T-cell (primary cell): ENCODE data around the gene MINK1. TPM values are rescaled to one million over a fixed set of nuclear protein-coding genes. Genes with fewer than 3 reads are reported as not detected.

Source experiments
- ATAC-seq, 4 experiments: fragments of 200-7000 bp in 3 of 4; fragments of 150-1000 bp in 1 of 4; cut with Tn5 transposase; replicated peaks in 1 of 4; 1 replicate in 3 of 4; 2 replicates in 1 of 4; pipeline ENCODE4 v1.10.0; 2021; ENCODE audit warnings: moderate library complexity in 3 of 4, mild to moderate bottlenecking in 2 of 4, moderate number of reproducible peaks in 1 of 4
- CTCF ChIA-PET, 2 donors: fragments of 300-600 bp; sonication (Branson Sonifier 250); formaldehyde crosslinking; loops; one replicate each; lab custom pipeline; 2022; ENCODE audit warnings: antibody characterized with exemption in 2 of 2; lab: Charles Lee
- POLR2A ChIA-PET, 2 donors: fragments of 300-600 bp; sonication (Branson Sonifier 250); formaldehyde crosslinking; loops; one replicate each; lab custom pipeline; 2022; ENCODE audit warnings: antibody characterized with exemption in 2 of 2; lab: Charles Lee
- DNase-seq, 35 experiments: peaks; one replicate each; pipeline versions ENCODE4 v3.0.0 to v3.0.0-alpha.2; 2013 to 2023
- H3K27ac ChIP-seq: one replicate; pipeline ENCODE4 v1.5.1; 2013; ENCODE audit warnings: low read length
- H3K27me3 ChIP-seq, 2 experiments: replicated peaks in 1 of 2; 1 replicate in 1 of 2; 2 replicates in 1 of 2; pipeline versions ENCODE4 v1.6.1 to v1.7.0; 2013; ENCODE audit warnings: low read length in 1 of 2, mixed read lengths in 1 of 2; ENCODE audit not compliant: control insufficient read depth in 2 of 2, insufficient read depth in 2 of 2; ENCODE audit errors: extremely low read depth in 1 of 2
- H3K36me3 ChIP-seq, 2 donors: 1 replicate in 1 of 2; 2 replicates in 1 of 2; pipeline versions ENCODE4 v1.6.1 to v1.7.0; 2013; ENCODE audit warnings: low read length in 1 of 2; ENCODE audit not compliant: control insufficient read depth in 2 of 2, insufficient read depth in 1 of 2; ENCODE audit errors: extremely low read depth in 1 of 2
- H3K4me1 ChIP-seq, 2 experiments: 1 replicate in 1 of 2; 2 replicates in 1 of 2; pipeline versions ENCODE4 v1.6.1 to v1.7.0; 2013; ENCODE audit warnings: low read length in 2 of 2, mixed read lengths in 1 of 2; ENCODE audit not compliant: insufficient read depth in 2 of 2, control insufficient read depth in 1 of 2; ENCODE audit errors: extremely low read depth in 1 of 2
- H3K4me3 ChIP-seq, 2 donors: 1 replicate in 1 of 2; 2 replicates in 1 of 2; pipeline versions ENCODE4 v1.5.1 to v1.7.0; 2013; ENCODE audit warnings: mild to moderate bottlenecking in 2 of 2, low read length in 1 of 2, moderate library complexity in 1 of 2; ENCODE audit not compliant: control insufficient read depth in 1 of 2; ENCODE audit errors: extremely low read depth in 1 of 2
- H3K9me3 ChIP-seq: 2 replicates; pipeline ENCODE4 v1.7.0; 2013
- H3K27ac Mint-ChIP-seq, 2 donors: one replicate each; pipeline ENCODE4 v1.8.0; 2020 to 2021; ENCODE audit warnings: mild to moderate bottlenecking in 2 of 2, mixed read lengths in 2 of 2
- H3K27me3 Mint-ChIP-seq, 2 donors: one replicate each; pipeline ENCODE4 v1.8.0; 2021 to 2022; ENCODE audit warnings: mixed read lengths in 2 of 2
- H3K36me3 Mint-ChIP-seq: one replicate; pipeline ENCODE4 v1.8.0; 2021; ENCODE audit warnings: mixed read lengths
- H3K4me1 Mint-ChIP-seq, 3 donors: one replicate each; pipeline ENCODE4 v1.8.0; 2020 to 2022; ENCODE audit warnings: mixed read lengths in 3 of 3, mild to moderate bottlenecking in 1 of 3
- H3K4me3 Mint-ChIP-seq, 3 donors: one replicate each; pipeline ENCODE4 v1.8.0; 2020 to 2022; ENCODE audit warnings: mild to moderate bottlenecking in 3 of 3, mixed read lengths in 3 of 3, moderate library complexity in 3 of 3
- H3K9me3 Mint-ChIP-seq, 3 donors: one replicate each; pipeline ENCODE4 v1.8.0; 2020 to 2022; ENCODE audit warnings: mixed read lengths in 3 of 3
- WGBS: methylation state at CpG from one replicate; pipeline ENCODE4 v1.1.5; 2013; ENCODE audit warnings: missing lambda C conversion rate; ENCODE audit not compliant: insufficient coverage; 5-methylcytosine and 5-hydroxymethylcytosine counted together
- total RNA-seq, 35 experiments: library from RNA in 6 of 35; stranded (reverse) in 6 of 35; fragments of 120-200 nt in 1 of 35; gene quantifications; one replicate each; pipeline versions ENCODE4 v1.2.1 to v1.2.4 and lab custom pipeline; 2013 to 2026

Gene MINK1
- total RNA-seq, 5 donors from 2014 or later (not counting 1 experiment from before 2014, with no cell fraction given): 156 to 189 (median 164) TPM

- DNase-seq (no peak), ATAC-seq (no peak)
- H3K27me3 Mint-ChIP-seq: no peaks in the 10 kb centered on the region
- no peaks in the 10 kb centered on the region for H3K4me1 ChIP-seq
- H3K27ac ChIP-seq: no peak overlapping the region
- no peaks in the 10 kb centered on the region for H3K9me3 Mint-ChIP-seq
- H3K4me1 Mint-ChIP-seq: peaks cover 0 to 2% (median 0%) of the 10 kb centered on the region in 3 donors
- no peaks in the 10 kb centered on the region for H3K9me3 ChIP-seq
- peaks cover 31% of the 10 kb centered on the region for H3K36me3 Mint-ChIP-seq
- H3K27ac Mint-ChIP-seq: no peak overlapping the region
- ChIA-PET CTCF (interaction anchor here in 1 of 2 donors (0.6 kb wide), 1 partner anchor 7 kb away, joined by 3 read pairs; no protein-coding TSS in a partner anchor), POLR2A (interaction anchor here in 1 of 2 donors (0.6 kb wide), 1 partner anchor 9 kb away, joined by 3 read pairs; no protein-coding TSS in a partner anchor)
- H3K36me3 ChIP-seq: peaks cover 19 to 86% of the 10 kb centered on the region in 2 donors
- WGBS: 94% methylated on average over 14 of the region's 23 CpGs
- no peak overlapping the region for H3K4me3 Mint-ChIP-seq
- no peaks in the 10 kb centered on the region for H3K27me3 ChIP-seq
- no peak overlapping the region for H3K4me3 ChIP-seq
Measured at GRCh38 chr17:4892499-4893221, 59.5 kb downstream of the MINK1 start.

- Histone ChIP-seq H3K4me1 (peaks cover 0 to 3% of the 10 kb centered on the region in 2 experiments), H3K27me3 (no peaks in the 10 kb centered on the region), H3K27ac (no peak overlapping the region), H3K4me3 (no peak overlapping the region), H3K9me3 (no peaks in the 10 kb centered on the region), H3K36me3 (peaks cover 19 to 81% of the 10 kb centered on the region in 2 donors)
- Mint-ChIP-seq H3K36me3 (peaks cover 31% of the 10 kb centered on the region), H3K27me3 (no peaks in the 10 kb centered on the region), H3K9me3 (no peaks in the 10 kb centered on the region), H3K27ac (no peak overlapping the region), H3K4me1 (peaks cover under 1 to 5% (median 2%) of the 10 kb centered on the region in 3 donors), H3K4me3 (no peak overlapping the region)
- POLR2A ChIA-PET: interaction anchor here in 1 of 2 donors (0.6 kb wide), 1 partner anchor 8 kb away, joined by 3 read pairs; no protein-coding TSS in a partner anchor
- DNase-seq (no peak), ATAC-seq (no peak)
- CTCF ChIA-PET: interaction anchor here in 1 of 2 donors (0.6 kb wide), 1 partner anchor 8 kb away, joined by 3 read pairs; no protein-coding TSS in a partner anchor
- 94% methylated on average over 9 of the region's 18 CpGs for WGBS
Measured at GRCh38 chr17:4893272-4893671, 60.1 kb downstream of the MINK1 start.

- ATAC-seq (no peak), DNase-seq (no peak)
- CTCF ChIA-PET: no interaction called here
- POLR2A ChIA-PET: no interaction called here
- no peaks in the 10 kb centered on the region for H3K27me3 Mint-ChIP-seq
- H3K27ac ChIP-seq: no peak overlapping the region
- no peaks in the 10 kb centered on the region for H3K9me3 ChIP-seq
- no peak overlapping the region for H3K4me3 ChIP-seq
- peaks cover 0 to 5% of the 10 kb centered on the region in 2 experiments for H3K27me3 ChIP-seq
- H3K27ac Mint-ChIP-seq: no peak overlapping the region
- peaks cover 0 to 10% of the 10 kb centered on the region in 2 experiments for H3K4me1 ChIP-seq
- 96% methylated on average over 28 of the region's 31 CpGs for WGBS
- peaks cover 31% of the 10 kb centered on the region for H3K36me3 Mint-ChIP-seq
- H3K9me3 Mint-ChIP-seq: no peaks in the 10 kb centered on the region
- no peak overlapping the region for H3K4me3 Mint-ChIP-seq
- H3K4me1 Mint-ChIP-seq: peaks cover 5 to 9% (median 8%) of the 10 kb centered on the region in 3 donors
- H3K36me3 ChIP-seq: peaks cover 19 to 78% of the 10 kb centered on the region in 2 donors
Measured at GRCh38 chr17:4893721-4894560, 60.8 kb downstream of the MINK1 start.

- no peak for DNase-seq
Measured at GRCh38 chr17:4895121-4895520, 62.0 kb downstream of the MINK1 start.

GRCh38 chr17:4895657-4896331, 62.7 kb downstream of the MINK1 start:
- peaks cover 6 to 26% of the 10 kb centered on the region in 2 experiments for H3K4me1 ChIP-seq
- no peak overlapping the region for H3K27ac ChIP-seq
- Mint-ChIP-seq H3K27ac (no peak overlapping the region), H3K27me3 (no peaks in the 10 kb centered on the region), H3K9me3 (no peaks in the 10 kb centered on the region), H3K36me3 (peaks cover 21% of the 10 kb centered on the region), H3K4me1 (peaks cover 16 to 20% (median 19%) of the 10 kb centered on the region in 3 donors), H3K4me3 (no peak overlapping the region)
- peaks cover 16 to 64% of the 10 kb centered on the region in 2 donors for H3K36me3 ChIP-seq
- ChIA-PET CTCF (no interaction called here), POLR2A (no interaction called here)
- ATAC-seq (no peak), DNase-seq (no peak)
- H3K4me3 ChIP-seq: no peak overlapping the region
- 95% methylated on average over 23 of the region's 27 CpGs for WGBS
- no peaks in the 10 kb centered on the region for H3K9me3 ChIP-seq
- peaks cover 0 to 20% of the 10 kb centered on the region in 2 experiments for H3K27me3 ChIP-seq

More at GRCh38 chr17:4895121-4895520, 62.0 kb downstream of the MINK1 start:
- H3K27ac ChIP-seq: no peak overlapping the region
- 96% methylated on average over 9 of the region's 13 CpGs for WGBS
- peaks cover 6 to 19% of the 10 kb centered on the region in 2 experiments for H3K4me1 ChIP-seq
- H3K27me3 ChIP-seq: peaks cover 0 to 13% of the 10 kb centered on the region in 2 experiments
- Mint-ChIP-seq H3K27ac (no peak overlapping the region), H3K36me3 (peaks cover 27% of the 10 kb centered on the region), H3K9me3 (no peaks in the 10 kb centered on the region), H3K27me3 (no peaks in the 10 kb centered on the region), H3K4me1 (peaks cover 13 to 16% (median 15%) of the 10 kb centered on the region in 3 donors), H3K4me3 (no peak overlapping the region)
- ChIA-PET CTCF (no interaction called here), POLR2A (no interaction called here)
- no peaks in the 10 kb centered on the region for H3K9me3 ChIP-seq
- no peak overlapping the region for H3K4me3 ChIP-seq
- peaks cover 19 to 71% of the 10 kb centered on the region in 2 donors for H3K36me3 ChIP-seq
- no peak for ATAC-seq
